ENCODE measurements around the gene ARGLU1. TPM values are rescaled to one million over a fixed set of nuclear protein-coding genes. Genes with fewer than 3 reads are reported as not detected.

The ARGLU1 gene
- total RNA-seq, 1 donor from 2014 or later = 112 TPM

DNA sequence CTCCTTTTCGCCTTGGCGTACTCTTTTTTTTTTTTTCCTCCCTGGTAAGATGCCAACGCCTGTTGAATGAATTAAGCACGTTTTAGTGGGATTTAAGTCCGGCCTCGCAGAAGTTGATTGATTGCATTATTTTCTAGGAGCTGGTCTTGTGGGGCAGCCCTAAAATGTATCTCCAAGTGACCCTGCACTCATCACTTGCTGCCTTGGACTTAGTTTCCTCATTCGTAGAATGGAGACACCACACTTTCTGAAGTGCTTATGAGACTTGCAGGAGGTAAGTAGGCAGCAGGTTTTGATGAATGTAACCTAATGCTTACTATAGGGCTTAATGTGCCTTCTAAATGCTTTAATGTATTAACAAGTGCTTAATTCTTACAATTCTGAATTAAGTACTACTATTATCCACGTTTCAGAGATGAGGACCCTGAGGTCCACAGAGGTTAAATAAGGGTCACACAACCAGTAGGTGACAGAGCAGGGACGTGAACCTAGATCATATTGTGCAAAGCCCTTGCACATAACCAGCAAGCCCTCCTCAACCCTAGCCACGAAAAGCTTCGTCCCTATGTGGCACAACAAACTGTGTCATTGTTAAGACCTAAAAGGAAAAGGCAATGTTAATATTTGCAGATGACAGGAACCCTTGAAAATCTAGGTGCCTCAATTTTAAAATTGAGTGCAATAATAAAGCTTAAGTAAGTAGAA, 514 bp upstream of the ARGLU1 start:
- DNase-seq (no peak), ATAC-seq (ENCODE audit: low read depth) (peak; percentile 3)
- Mint-ChIP-seq H3K4me3 (peak overlapping the region; percentile 88), H3K27ac (peak overlapping the region; percentile 93), H3K4me1 (peaks cover 48% of the 10 kb centered on the region), H3K27me3 (no peaks in the 10 kb centered on the region), H3K9me3 (no peaks in the 10 kb centered on the region), H3K36me3 (ENCODE audit: low read depth) (peaks cover 8% of the 10 kb centered on the region)
- intact Hi-C loops (cut with micrococcal nuclease) = loop anchor here (1.0 to 10.0 kb wide), 4 partner anchors 33 to 1649 kb away; partner anchors contain the start of genes ABHD13, EFNB2 and LIG4
- TF ChIP-seq, protein P1, sequence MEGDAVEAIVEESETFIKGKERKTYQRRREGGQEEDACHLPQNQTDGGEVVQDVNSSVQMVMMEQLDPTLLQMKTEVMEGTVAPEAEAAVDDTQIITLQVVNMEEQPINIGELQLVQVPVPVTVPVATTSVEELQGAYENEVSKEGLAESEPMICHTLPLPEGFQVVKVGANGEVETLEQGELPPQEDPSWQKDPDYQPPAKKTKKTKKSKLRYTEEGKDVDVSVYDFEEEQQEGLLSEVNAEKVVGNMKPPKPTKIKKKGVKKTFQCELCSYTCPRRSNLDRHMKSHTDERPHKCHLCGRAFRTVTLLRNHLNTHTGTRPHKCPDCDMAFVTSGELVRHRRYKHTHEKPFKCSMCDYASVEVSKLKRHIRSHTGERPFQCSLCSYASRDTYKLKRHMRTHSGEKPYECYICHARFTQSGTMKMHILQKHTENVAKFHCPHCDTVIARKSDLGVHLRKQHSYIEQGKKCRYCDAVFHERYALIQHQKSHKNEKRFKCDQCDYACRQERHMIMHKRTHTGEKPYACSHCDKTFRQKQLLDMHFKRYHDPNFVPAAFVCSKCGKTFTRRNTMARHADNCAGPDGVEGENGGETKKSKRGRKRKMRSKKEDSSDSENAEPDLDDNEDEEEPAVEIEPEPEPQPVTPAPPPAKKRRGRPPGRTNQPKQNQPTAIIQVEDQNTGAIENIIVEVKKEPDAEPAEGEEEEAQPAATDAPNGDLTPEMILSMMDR (IDR thresholded peaks at IDR 0.05) = no peak
- ChIA-PET CTCF (interaction anchor here (1.3 kb wide), 1 partner anchor 31 kb away, joined by 4 read pairs; no protein-coding TSS in a partner anchor), POLR2A (interaction anchor here (0.6 to 2.2 kb wide), 6 partner anchors 10 to 1429 kb away, joined by 3 to 28 read pairs (median 4); partner anchors contain the start of gene EFNB2)

DNA sequence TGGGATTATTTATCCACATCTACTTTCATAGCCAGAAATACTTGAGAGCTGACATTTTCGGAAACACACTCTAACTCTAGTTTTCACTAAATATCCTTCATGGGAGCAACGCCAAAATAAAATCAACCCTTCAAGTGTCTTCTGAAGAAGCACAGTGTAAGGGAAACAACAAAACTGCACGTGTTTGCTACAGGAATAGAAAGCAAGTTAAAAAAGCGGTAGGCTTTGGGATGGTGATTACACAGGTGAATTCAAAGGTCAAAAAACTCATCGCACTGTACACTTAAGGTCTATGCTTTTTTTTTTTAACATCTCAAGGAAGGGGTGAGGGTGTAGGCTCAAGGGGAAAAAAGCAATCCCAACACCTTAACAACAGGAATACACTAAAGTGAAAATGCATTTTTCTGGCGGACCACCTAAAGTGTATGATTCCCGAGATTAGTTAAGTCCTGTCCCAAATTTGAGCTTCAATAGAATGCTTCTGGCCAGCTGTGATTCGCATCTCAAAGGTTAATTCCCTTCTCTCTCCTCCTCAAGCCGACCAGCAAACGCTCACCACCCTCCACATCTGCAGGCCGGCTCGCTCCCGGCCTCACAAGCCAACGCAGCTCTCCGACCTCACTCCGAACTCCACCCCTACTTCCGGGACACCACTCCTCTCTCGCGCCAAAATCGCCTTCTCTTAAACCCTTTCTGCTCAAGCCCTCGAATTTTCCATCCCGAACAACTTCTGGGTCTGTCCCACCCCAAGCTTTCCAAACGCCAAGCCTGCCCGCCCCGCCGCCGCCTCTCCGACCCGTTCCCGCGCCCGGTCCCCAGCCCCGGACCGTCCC, 1.1 kb downstream of the ARGLU1 start:
- ChIA-PET CTCF (interaction anchor here (1.3 to 1.8 kb wide), 2 partner anchors 30 kb away, joined by 4 to 17 read pairs; no protein-coding TSS in a partner anchor), POLR2A (interaction anchor here (0.6 to 2.2 kb wide), 4 partner anchors 24 to 1427 kb away, joined by 3 to 28 read pairs (median 5); partner anchors contain the start of gene EFNB2)
- DNase-seq (no peak), ATAC-seq (ENCODE audit: low read depth) (peak; percentile 25)
- H3K36me3 Mint-ChIP-seq (ENCODE audit: low read depth) = peaks cover 8% of the 10 kb centered on the region
- peaks cover 60% of the 10 kb centered on the region for H3K4me1 Mint-ChIP-seq
- no peaks in the 10 kb centered on the region for H3K9me3 Mint-ChIP-seq
- peak overlapping the region; percentile 93 for H3K27ac Mint-ChIP-seq
- peak overlapping the region; percentile 88 for H3K4me3 Mint-ChIP-seq
- H3K27me3 Mint-ChIP-seq = no peaks in the 10 kb centered on the region
- TF ChIP-seq, protein P1 (IDR thresholded peaks at IDR 0.05) = no peak
- intact Hi-C loops (cut with micrococcal nuclease) = loop anchor here (2.0 to 10.0 kb wide), 4 partner anchors 16 to 1650 kb away; partner anchors contain the start of genes ABHD13 and LIG4

DNA sequence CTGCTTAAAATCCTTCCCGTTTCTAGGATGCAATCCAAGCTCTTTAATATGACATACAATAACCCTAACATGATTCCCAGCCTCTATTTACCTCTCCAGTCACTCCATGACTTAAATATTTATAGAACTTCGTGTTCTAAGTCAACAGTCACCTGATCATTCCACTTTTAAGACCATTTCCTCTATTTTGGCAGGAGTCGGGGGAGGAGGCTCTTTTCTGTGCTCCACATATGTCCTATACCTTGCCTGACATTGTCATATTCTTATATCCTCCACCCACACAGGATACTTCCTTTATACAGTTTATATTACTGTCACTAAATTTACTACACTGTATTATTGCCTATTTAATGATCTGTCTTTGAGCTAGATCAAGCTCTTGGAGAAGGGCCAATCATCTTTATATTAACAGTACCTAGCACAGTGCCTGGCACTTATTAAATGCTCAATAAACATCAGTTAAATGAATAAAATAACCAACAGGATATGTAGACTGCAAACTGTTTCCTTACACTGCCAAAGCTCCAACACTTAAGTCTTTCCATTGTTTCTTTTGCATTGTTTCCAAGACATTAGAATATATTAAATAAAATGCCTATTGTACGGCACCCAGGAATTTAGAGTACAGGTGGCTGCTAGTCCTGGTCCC, 2.7 kb downstream of the ARGLU1 start:
- no peak for ATAC-seq (ENCODE audit: low read depth)
- Mint-ChIP-seq H3K27me3 (no peaks in the 10 kb centered on the region), H3K36me3 (ENCODE audit: low read depth) (peaks cover 8% of the 10 kb centered on the region), H3K9me3 (no peaks in the 10 kb centered on the region), H3K27ac (peak overlapping the region; percentile 37), H3K4me3 (peak overlapping the region; percentile 88), H3K4me1 (peaks cover 70% of the 10 kb centered on the region)
- TF ChIP-seq, protein P1 (IDR thresholded peaks at IDR 0.05) = no peak
- intact Hi-C loops (cut with micrococcal nuclease) = loop anchor here (5.0 to 10.0 kb wide), 3 partner anchors 352 to 1652 kb away; partner anchors contain the start of genes ABHD13 and LIG4
- POLR2A ChIA-PET = interaction anchor here (0.5 to 1.5 kb wide), 2 partner anchors 11 to 29 kb away, joined by 4 to 6 read pairs; no protein-coding TSS in a partner anchor
- DNase-seq = no peak
- CTCF ChIA-PET = interaction anchor here (1.8 kb wide), 1 partner anchor 29 kb away, joined by 17 read pairs; no protein-coding TSS in a partner anchor

DNA sequence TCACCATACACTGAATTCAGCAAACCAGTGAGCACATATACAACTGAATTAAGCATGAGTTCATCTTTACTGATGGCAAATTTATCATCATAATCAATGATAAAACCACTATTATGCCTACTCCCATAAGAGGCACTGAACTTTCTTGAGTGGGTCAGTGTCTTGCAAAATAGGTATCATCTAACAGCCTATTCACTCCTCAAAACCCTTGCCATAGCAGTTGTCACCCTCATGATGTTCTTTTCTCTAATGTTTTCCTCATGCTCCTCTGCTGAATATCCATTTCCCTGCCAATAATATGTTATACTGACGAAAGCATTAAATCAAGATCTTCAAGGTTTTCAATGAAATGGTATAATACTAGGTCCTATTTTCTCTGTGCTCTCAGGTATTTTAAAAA, 5.6 kb downstream of the ARGLU1 start:
- TF ChIP-seq, protein P1 (IDR thresholded peaks at IDR 0.05) = no peak
- ATAC-seq (ENCODE audit: low read depth) (no peak), DNase-seq (no peak)
- no peaks in the 10 kb centered on the region for H3K9me3 Mint-ChIP-seq
- H3K27me3 Mint-ChIP-seq = no peaks in the 10 kb centered on the region
- peak overlapping the region; percentile 11 for H3K4me3 Mint-ChIP-seq
- H3K4me1 Mint-ChIP-seq = peaks cover 78% of the 10 kb centered on the region
- peaks cover 26% of the 10 kb centered on the region for H3K36me3 Mint-ChIP-seq (ENCODE audit: low read depth)
- ChIA-PET CTCF (no interaction called here), POLR2A (interaction anchor here (0.7 kb wide), 1 partner anchor 22 kb away, joined by 7 read pairs; no protein-coding TSS in a partner anchor)
- intact Hi-C loops (cut with micrococcal nuclease) = loop anchor here (10.0 kb wide), 1 partner anchor 1428 kb away; no protein-coding TSS in a partner anchor
- H3K27ac Mint-ChIP-seq = peak overlapping the region; percentile 53

All from activated B cell treated with CpG ODN at 0.5 μM for 24 hours (primary cell).